Activated CD8-positive, alpha-beta memory T cell treated with anti-CD3 and anti-CD28 coated beads for 1 hour (primary cell): ENCODE results near the gene BIRC5.

ENCODE experiments used
- DNase-seq, 2 donors: peaks; one replicate each; pipeline ENCODE4 v3.0.0-alpha.2; 2020; ENCODE audit warnings: low read depth in 1 of 2; ENCODE audit errors: extremely low read depth in 1 of 2

Gene BIRC5

GRCh38 chr17:78255029-78255656, 41.1 kb downstream of the BIRC5 start:
- DNase-seq: no peak

- DNase-seq: no peak
These were observed 42.1 kb downstream of the BIRC5 start for GRCh38 chr17:78255953-78256706.

GRCh38 chr17:78256707-78257591, 42.9 kb downstream of the BIRC5 start:
- DNase-seq: no peak

- no peak for DNase-seq
These were observed 43.8 kb downstream of the BIRC5 start for GRCh38 chr17:78257810-78258322.

GRCh38 chr17:78258323-78259191, 44.5 kb downstream of the BIRC5 start:
- peak in 1 of 2 donors; percentile 42 for DNase-seq

GRCh38 chr17:78259192-78259554, 45.1 kb downstream of the BIRC5 start:
- no peak for DNase-seq

- no peak for DNase-seq
These were observed 49.1 kb downstream of the BIRC5 start for GRCh38 chr17:78263063-78263735.

- no peak for DNase-seq
These were observed 49.8 kb downstream of the BIRC5 start for GRCh38 chr17:78263736-78264340.

GRCh38 chr17:78264590-78264989, 50.5 kb downstream of the BIRC5 start:
- no peak for DNase-seq

- DNase-seq: no peak
These were observed 51.1 kb downstream of the BIRC5 start for GRCh38 chr17:78265121-78265520.

GRCh38 chr17:78266231-78266631, 52.2 kb downstream of the BIRC5 start:
- no peak for DNase-seq

GRCh38 chr17:78266771-78267170, 52.7 kb downstream of the BIRC5 start:
- DNase-seq: no peak

- no peak for DNase-seq
These were observed 53.4 kb downstream of the BIRC5 start for GRCh38 chr17:78267253-78268073.

- no peak for DNase-seq
These were observed 54.3 kb downstream of the BIRC5 start for GRCh38 chr17:78268191-78268874.

- DNase-seq: no peak
These were observed 55.2 kb downstream of the BIRC5 start for GRCh38 chr17:78268951-78269905.

GRCh38 chr17:78269955-78270381, 55.9 kb downstream of the BIRC5 start:
- DNase-seq: no peak
